ENCODE measurements around the gene PRSS38.
A peak's percentile ranks its signal among the peaks of the same experiment; 100 is the strongest.

Gene PRSS38

GRCh38 chr1:227815468-227816409, at the start of gene PRSS38:
Gene PRSS38, plus strand, starts transcription at chr1:227815675. Its CDS starts 42 bp downstream, at chr1:227815717.
- no peak for DNase-seq

GRCh38 chr1:227766015-227766634, 49.4 kb upstream of the PRSS38 start:
- no peak for DNase-seq

GRCh38 chr1:227766653-227767277, 48.7 kb upstream of the PRSS38 start:
- DNase-seq = no peak

GRCh38 chr1:227767401-227768124, 47.9 kb upstream of the PRSS38 start:
- no peak for DNase-seq

- DNase-seq = no peak
Observed at GRCh38 chr1:227768125-227768439, 47.4 kb upstream of the PRSS38 start.

- no peak for DNase-seq
Observed at GRCh38 chr1:227768640-227769039, 46.8 kb upstream of the PRSS38 start.

- no peak for DNase-seq
Observed at GRCh38 chr1:227769047-227769935, 46.2 kb upstream of the PRSS38 start.

GRCh38 chr1:227769936-227770494, 45.5 kb upstream of the PRSS38 start:
- no peak for DNase-seq

GRCh38 chr1:227770812-227771211, 44.7 kb upstream of the PRSS38 start:
- DNase-seq = no peak

- no peak for DNase-seq
Observed at GRCh38 chr1:227771326-227771725, 44.1 kb upstream of the PRSS38 start.

GRCh38 chr1:227771771-227772170, 43.7 kb upstream of the PRSS38 start:
- no peak for DNase-seq

GRCh38 chr1:227773558-227773957, 41.9 kb upstream of the PRSS38 start:
- no peak for DNase-seq

GRCh38 chr1:227774051-227774731, 41.3 kb upstream of the PRSS38 start:
- no peak for DNase-seq

GRCh38 chr1:227774821-227775661, 40.4 kb upstream of the PRSS38 start:
- no peak for DNase-seq

- no peak for DNase-seq
Observed at GRCh38 chr1:227775841-227776240, 39.6 kb upstream of the PRSS38 start.

GRCh38 chr1:227776331-227776771, 39.1 kb upstream of the PRSS38 start:
- peak; percentile 64 for DNase-seq

- DNase-seq = no peak
Observed at GRCh38 chr1:227777156-227777555, 38.3 kb upstream of the PRSS38 start.

GRCh38 chr1:227777646-227778045, 37.8 kb upstream of the PRSS38 start:
- DNase-seq = no peak

GRCh38 chr1:227778401-227778947, 37.0 kb upstream of the PRSS38 start:
- DNase-seq = peak; percentile 18

GRCh38 chr1:227779021-227779441, 36.4 kb upstream of the PRSS38 start:
- DNase-seq = no peak
